Measurements from ENCODE around the gene PRXL2A. TPM values are rescaled to one million over a fixed set of nuclear protein-coding genes. Genes with fewer than 3 reads are reported as not detected.

Gene PRXL2A
- total RNA-seq, 1 experiment from 2014 or later, result 47.1 TPM

- H3K4ac ChIP-seq (ENCODE audit: low read depth, low read length), result no peak overlapping the region
- Mint-ChIP-seq H3K27me3 (ENCODE audit: low read depth) (peaks cover 53% of the 10 kb centered on the region), H3K36me3 (ENCODE audit: insufficient read depth in 1 of 3, low read depth in 3 of 3) (peaks cover 8 to 16% (median 15%) of the 10 kb centered on the region in 3 experiments; a peak in 6 of 7 replicates), H3K27ac (no peak overlapping the region), H3K4me3 (no peak overlapping the region; a peak in 1 of 5 replicates), H3K9me3 (no peaks in the 10 kb centered on the region), H3K4me1 (peaks cover 69 to 78% of the 10 kb centered on the region in 2 experiments)
- peaks cover 10% of the 10 kb centered on the region; the same call in 1 of the 2 replicates for H3K79me2 ChIP-seq (ENCODE audit: insufficient read depth, low read length)
- no peak overlapping the region for H3K14ac ChIP-seq (ENCODE audit: insufficient read depth, low read length)
- H3K18ac ChIP-seq (ENCODE audit: insufficient read length, low read depth, low read length), result no peak overlapping the region
- no peaks in the 10 kb centered on the region for H3K9me3 ChIP-seq (ENCODE audit: control insufficient read depth, low read depth, low read length)
- peaks cover 3% of the 10 kb centered on the region for H3K23me2 ChIP-seq (ENCODE audit: insufficient read length, low read depth, low read length, poor library complexity, severe bottlenecking)
- no peak overlapping the region for H2AK5ac ChIP-seq (ENCODE audit: insufficient read length, low read length)
- H3K4me1 ChIP-seq (ENCODE audit: insufficient read depth, low read length), result peaks cover 29% of the 10 kb centered on the region
- no peak overlapping the region for H2BK5ac ChIP-seq (ENCODE audit: insufficient read length, low read length)
- H3K9ac ChIP-seq (ENCODE audit: extremely low read depth, insufficient read length, low read length), result no peak overlapping the region
- H4K5ac ChIP-seq (ENCODE audit: insufficient read length, low read depth, low read length), result no peak overlapping the region
- no peak overlapping the region for H4K91ac ChIP-seq (ENCODE audit: insufficient read length, low read depth, low read length)
- H3K56ac ChIP-seq (ENCODE audit: insufficient read length, low read depth, low read length), result no peak overlapping the region
- no peaks in the 10 kb centered on the region for H4K20me1 ChIP-seq (ENCODE audit: control insufficient read depth, insufficient read depth, insufficient read length)
- no peak overlapping the region for H3K23ac ChIP-seq (ENCODE audit: insufficient read length, low read depth, low read length)
- TF ChIP-seq, protein P1, sequence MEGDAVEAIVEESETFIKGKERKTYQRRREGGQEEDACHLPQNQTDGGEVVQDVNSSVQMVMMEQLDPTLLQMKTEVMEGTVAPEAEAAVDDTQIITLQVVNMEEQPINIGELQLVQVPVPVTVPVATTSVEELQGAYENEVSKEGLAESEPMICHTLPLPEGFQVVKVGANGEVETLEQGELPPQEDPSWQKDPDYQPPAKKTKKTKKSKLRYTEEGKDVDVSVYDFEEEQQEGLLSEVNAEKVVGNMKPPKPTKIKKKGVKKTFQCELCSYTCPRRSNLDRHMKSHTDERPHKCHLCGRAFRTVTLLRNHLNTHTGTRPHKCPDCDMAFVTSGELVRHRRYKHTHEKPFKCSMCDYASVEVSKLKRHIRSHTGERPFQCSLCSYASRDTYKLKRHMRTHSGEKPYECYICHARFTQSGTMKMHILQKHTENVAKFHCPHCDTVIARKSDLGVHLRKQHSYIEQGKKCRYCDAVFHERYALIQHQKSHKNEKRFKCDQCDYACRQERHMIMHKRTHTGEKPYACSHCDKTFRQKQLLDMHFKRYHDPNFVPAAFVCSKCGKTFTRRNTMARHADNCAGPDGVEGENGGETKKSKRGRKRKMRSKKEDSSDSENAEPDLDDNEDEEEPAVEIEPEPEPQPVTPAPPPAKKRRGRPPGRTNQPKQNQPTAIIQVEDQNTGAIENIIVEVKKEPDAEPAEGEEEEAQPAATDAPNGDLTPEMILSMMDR (conservative IDR thresholded peaks at IDR 0.05), result no peak
- H2BK120ac ChIP-seq (ENCODE audit: low read depth, low read length, poor library complexity, severe bottlenecking), result no peak overlapping the region
- DNase-seq, result no peak
- no peak overlapping the region for H2BK20ac ChIP-seq (ENCODE audit: low read depth, low read length, poor library complexity, severe bottlenecking)
- H4K8ac ChIP-seq (replicated peaks; ENCODE audit: insufficient read length, low read depth, low read length), result no peak overlapping the region
- no CpG with 5 or more reads among the region's 10 CpGs for WGBS (ENCODE audit: extremely low coverage, insufficient read length, low lambda C conversion rate)
- no peaks in the 10 kb centered on the region for H3K79me1 ChIP-seq (ENCODE audit: insufficient read depth, low read depth, low read length, poor library complexity, severe bottlenecking)
- no peaks in the 10 kb centered on the region; the same call in 1 of the 2 replicates for H3K27me3 ChIP-seq (ENCODE audit: insufficient read depth, low read length)
- no peak overlapping the region for H3K27ac ChIP-seq (ENCODE audit: insufficient read length, low read depth, low read length)
- no peak overlapping the region for H2BK12ac ChIP-seq (ENCODE audit: insufficient read length, low read depth, low read length)
- H3K4me2 ChIP-seq (ENCODE audit: insufficient read depth, insufficient read length, low read length), result no peak overlapping the region
- H2BK15ac ChIP-seq (ENCODE audit: low read depth, low read length), result no peak overlapping the region
- H3T11ph ChIP-seq (ENCODE audit: low read length), result no peak overlapping the region
- no peak overlapping the region for H2AFZ ChIP-seq (ENCODE audit: low read length)
These were observed 58.5 kb downstream of the PRXL2A start for GRCh38 chr10:80466724-80467326.
